Measurements from ENCODE around the gene TRIP11. TPM values are rescaled to one million over a fixed set of nuclear protein-coding genes. Genes with fewer than 3 reads are reported as not detected.

TRIP11 gene
- total RNA-seq, 1 experiment from 2014 or later = 14.8 TPM

- no peak for DNase-seq (ENCODE audit: low spot score)
Measured at GRCh38 chr14:92010644-92011043, 29.2 kb downstream of the TRIP11 start.

DNA sequence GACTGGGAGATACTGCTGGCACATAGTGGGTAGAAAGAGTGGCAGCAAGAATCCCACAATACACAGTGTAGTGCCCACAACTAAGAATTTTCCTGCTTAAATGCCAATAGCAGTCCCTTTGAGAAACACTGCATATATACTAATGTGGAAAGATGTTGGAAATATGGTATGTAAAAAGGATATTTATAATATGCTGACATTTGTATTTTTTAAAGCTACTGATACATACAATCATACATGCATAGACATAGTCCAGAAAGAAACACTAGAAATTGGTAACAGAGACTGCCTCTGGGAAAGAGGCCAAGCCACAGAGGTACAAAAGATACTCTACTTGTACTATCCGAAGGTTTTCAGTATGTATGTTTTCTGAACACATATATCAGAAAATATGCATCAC lies 30.3 kb downstream of the TRIP11 start:
- no peak for DNase-seq (ENCODE audit: low spot score)

GRCh38 chr14:92005019-92005418 lies 34.8 kb downstream of the TRIP11 start:
- DNase-seq (ENCODE audit: low spot score) = no peak

GRCh38 chr14:92004062-92004461 lies 35.8 kb downstream of the TRIP11 start:
- DNase-seq (ENCODE audit: low spot score) = no peak

GRCh38 chr14:91998667-91999570 lies 40.9 kb downstream of the TRIP11 start:
- no peak for DNase-seq (ENCODE audit: low spot score)

DNA sequence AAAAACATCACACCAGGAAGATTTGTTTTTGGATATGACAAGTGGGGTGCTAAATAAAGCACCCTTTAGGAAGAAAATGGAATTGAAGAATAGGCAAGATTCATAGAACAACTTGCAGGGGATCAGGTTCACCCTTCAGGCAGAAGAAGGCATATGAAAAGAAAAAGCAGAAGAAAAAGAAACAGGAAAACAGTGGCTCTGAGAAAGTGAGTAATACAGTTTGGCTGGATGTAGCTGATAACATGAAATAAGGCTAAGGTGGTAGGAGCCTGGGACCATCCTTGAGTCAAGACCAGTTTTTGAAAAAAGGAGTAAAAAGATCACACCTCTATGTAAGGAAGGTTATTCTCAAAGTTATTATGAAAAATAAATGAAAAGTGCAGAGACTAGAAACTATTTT lies 42.4 kb downstream of the TRIP11 start:
- DNase-seq (ENCODE audit: low spot score) = no peak

DNA sequence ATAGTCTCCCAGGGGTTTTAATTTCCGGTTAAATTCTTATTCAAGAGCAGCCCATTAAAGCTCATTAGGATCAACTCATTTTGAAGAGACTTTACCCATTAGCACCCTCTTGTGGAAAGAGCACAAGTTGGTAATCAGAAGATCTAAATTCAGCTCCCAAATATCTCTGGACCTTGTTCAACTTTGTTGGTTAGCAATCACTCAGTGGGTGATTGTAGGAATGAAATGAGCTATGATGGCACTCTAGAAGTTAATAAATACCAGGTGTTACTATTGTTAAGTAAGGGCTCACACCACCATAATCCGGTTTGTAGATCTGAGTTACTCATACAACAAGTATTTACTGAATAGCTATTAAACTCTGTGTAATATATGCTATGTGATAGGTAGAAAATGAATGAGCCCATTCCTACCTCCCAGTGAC lies 42.9 kb downstream of the TRIP11 start:
- DNase-seq (ENCODE audit: low spot score) = peak; percentile 54

GRCh38 chr14:91987192-91987591 lies 52.7 kb downstream of the TRIP11 start:
- DNase-seq (ENCODE audit: low spot score) = no peak

- DNase-seq (ENCODE audit: low spot score) = no peak
Measured at GRCh38 chr14:91985521-91986255, 54.2 kb downstream of the TRIP11 start.

DNA sequence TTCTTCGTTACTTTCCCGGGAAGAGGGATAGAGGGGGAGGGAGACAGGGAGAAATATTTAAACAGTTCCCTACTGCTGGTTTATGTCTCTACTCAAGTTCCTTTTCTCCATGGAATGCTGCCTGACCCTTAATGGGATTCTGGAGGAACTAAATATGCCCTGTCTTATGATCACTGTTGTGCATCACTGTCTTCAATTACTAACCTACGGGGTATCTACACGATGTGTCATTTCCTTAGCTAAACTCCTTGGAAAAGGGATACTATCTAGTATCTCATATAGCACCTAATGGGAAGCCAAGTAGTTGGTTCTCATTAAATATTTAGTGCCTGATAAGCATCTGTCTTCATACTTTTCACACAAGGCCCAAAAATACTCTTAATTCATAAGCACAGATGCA lies 54.9 kb downstream of the TRIP11 start:
- peak; percentile 23 for DNase-seq (ENCODE audit: low spot score)

- no peak for DNase-seq (ENCODE audit: low spot score)
Measured at GRCh38 chr14:91983588-91983987, 56.3 kb downstream of the TRIP11 start.

GRCh38 chr14:91980157-91980556 lies 59.7 kb downstream of the TRIP11 start:
- DNase-seq (ENCODE audit: low spot score) = peak; percentile 80

- DNase-seq (ENCODE audit: low spot score) = peak; percentile 12
Measured at GRCh38 chr14:91977884-91978283, 62.0 kb downstream of the TRIP11 start.

DNA sequence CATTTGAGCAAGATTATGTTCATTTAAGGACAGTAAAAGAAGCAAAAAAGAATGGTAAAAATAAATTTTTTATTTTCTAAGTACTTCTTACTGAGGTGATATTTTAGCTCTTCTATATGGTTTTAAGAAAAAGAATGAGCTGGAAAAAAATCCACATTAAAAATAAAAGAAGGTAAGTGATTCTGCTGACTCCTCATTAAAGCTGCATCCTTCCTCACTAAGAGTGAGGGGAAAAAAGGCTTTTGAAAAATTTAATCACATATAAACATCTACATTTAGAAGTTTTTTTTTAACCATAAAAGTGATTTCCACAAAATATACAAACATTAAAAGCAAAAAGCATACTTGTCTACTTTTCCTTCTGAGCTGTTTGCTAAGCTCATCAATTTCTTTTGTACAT lies 64.1 kb downstream of the TRIP11 start:
- DNase-seq (ENCODE audit: low spot score) = no peak

GRCh38 chr14:91971188-91971778 lies 68.6 kb downstream of the TRIP11 start:
- DNase-seq (ENCODE audit: low spot score) = no peak

DNA sequence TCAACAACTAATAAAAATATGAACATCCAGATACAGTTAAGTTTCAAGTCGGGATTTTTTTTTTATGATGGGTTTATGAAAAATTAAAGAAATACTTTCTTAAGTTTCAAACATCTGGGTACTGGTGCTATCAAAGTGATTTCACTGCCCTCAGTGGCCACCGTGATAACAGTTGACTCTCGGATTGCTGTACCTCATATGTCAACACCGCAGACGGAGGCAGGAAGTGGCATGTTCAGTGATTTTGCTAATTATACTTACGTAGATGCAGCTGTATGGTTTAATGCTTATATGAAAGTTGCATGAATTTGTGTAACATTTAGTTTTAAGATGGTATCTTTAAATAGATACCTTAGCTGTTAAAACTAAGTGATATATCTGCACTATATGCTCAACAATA lies 71.6 kb downstream of the TRIP11 start:
- no peak for DNase-seq (ENCODE audit: low spot score)

DNA sequence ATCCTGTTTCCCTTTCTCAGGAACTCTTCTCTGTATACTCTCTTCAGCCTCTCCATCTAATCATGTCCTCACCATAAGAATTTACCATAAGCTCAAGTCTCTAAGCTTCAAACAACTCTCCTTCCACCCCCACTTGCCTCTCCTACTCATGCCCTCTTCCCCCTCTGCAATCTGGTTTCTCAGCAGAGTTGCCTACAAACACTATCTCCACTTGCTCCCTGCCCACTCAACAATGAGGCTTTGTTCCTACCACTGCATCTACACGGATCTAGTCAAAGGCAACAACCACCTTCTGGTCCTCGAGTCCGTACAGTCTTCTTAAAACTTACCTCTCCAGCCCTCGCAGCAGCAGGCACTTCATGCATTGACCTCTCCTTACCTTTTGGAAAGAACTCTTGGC lies 75.1 kb downstream of the TRIP11 start:
- DNase-seq (ENCODE audit: low spot score) = no peak

- no peak for DNase-seq (ENCODE audit: low spot score)
Measured at GRCh38 chr14:91964011-91964410, 75.8 kb downstream of the TRIP11 start.

- no peak for DNase-seq (ENCODE audit: low spot score)
Measured at GRCh38 chr14:91963465-91963864, 76.4 kb downstream of the TRIP11 start.

DNA sequence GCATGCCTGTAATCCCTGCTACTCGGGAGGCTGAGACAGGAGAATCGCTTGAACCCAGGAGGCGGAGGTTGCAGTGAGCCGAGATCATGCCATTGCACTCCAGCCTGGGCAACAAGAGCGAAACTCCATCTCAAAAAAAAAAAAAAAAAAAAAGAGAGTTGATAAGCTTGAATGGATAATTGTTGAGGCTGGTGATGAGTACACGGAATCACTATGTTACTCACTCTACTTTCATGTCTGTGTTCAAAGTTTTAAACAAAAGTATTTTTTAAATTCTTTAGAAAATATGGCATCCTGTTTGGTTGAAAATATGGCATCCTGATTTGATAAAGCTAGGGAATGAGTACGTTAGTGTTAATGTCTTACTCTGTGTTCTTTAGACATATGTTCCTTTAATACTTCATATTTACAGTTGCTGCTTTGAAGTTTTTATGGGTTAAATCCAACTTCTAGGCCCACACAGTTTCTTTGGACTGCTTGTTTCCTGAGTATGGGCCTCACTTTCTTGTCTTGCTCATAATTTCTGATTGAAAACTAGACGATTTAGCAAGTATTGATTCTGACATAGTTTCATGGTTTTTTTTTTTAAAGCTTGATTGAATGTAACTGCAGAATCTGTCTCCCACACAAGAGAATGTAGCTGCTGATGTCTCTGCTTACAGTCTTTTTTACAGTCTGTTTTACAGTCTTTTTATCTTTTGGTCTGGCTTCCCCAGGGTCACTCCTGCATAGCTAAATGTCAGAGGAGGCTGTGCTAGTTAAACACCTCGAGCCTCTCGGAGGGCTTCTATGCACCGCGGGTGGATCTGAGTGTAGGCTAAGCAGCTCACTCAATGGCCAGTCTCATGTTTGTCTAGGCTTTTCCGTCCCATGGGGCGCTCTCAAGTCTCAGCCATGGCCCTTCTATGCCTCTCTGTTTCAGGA lies 78.3 kb downstream of the TRIP11 start:
- DNase-seq (ENCODE audit: low spot score) = no peak

GRCh38 chr14:91957876-91958313 lies 82.0 kb downstream of the TRIP11 start:
- DNase-seq (ENCODE audit: low spot score) = no peak

Data from A172 (cell line).